Panc1 (cell line): ENCODE data around the gene SERPINA12. TPM values are rescaled to one million over a fixed set of nuclear protein-coding genes. Genes with fewer than 3 reads are reported as not detected.

Experiments
- ATAC-seq: fragments of 200-7000 bp; cut with Tn5 transposase; 2 replicates; pipeline ENCODE4 v1.9.1; 2020; ENCODE audit warnings: mild to moderate bottlenecking, moderate library complexity
- BruUV-seq: library from RNA; stranded (reverse); fragments of 400-500 nt; replicated peaks from 2 replicates; lab custom pipeline; 2021; lab: Mats Ljungman, UMichigan
- CTCF ChIA-PET: fragments of 300-600 bp; sonication (Branson Sonifier 250); formaldehyde crosslinking; loops from one replicate; lab custom pipeline; 2022; ENCODE audit warnings: antibody characterized with exemption; lab: Charles Lee
- POLR2A ChIA-PET: fragments of 300-600 bp; sonication (Branson Sonifier 250); formaldehyde crosslinking; loops from one replicate; lab custom pipeline; 2022; ENCODE audit warnings: antibody characterized with exemption; lab: Charles Lee
- DNase-seq: peaks from one replicate; pipeline ENCODE4 v3.0.0-alpha.2; 2010; ENCODE audit warnings: low read depth, low spot score
- H3K27ac ChIP-seq: 2 replicates; pipeline ENCODE4 v1.5.1; 2011; ENCODE audit warnings: mild to moderate bottlenecking, low read length, inconsistent platforms
- H3K27me3 ChIP-seq: fragments of 200-500 bp; sonication (Bioruptor generic); 2 replicates; pipeline ENCODE4 v1.6.0; 2014; ENCODE audit warnings: low read length, inconsistent platforms; ENCODE audit not compliant: control insufficient read depth, insufficient read depth
- H3K36me3 ChIP-seq: fragments of 200-500 bp; sonication (Bioruptor generic); 2 replicates; pipeline ENCODE4 v1.5.1; 2014; ENCODE audit warnings: inconsistent platforms, mild to moderate bottlenecking, low read length, moderate library complexity; ENCODE audit not compliant: control insufficient read depth, insufficient read depth
- H3K4me1 ChIP-seq: 2 replicates; pipeline ENCODE4 v1.5.1; 2011; ENCODE audit warnings: inconsistent platforms, mild to moderate bottlenecking, low read length, moderate library complexity; ENCODE audit not compliant: control insufficient read depth, insufficient read depth
- H3K4me3 ChIP-seq, 2 experiments: 2 replicates each; pipeline ENCODE4 v1.5.1; 2011 to 2012; ENCODE audit warnings: low read depth in 2 of 2, low read length in 2 of 2, mild to moderate bottlenecking in 2 of 2, inconsistent platforms in 1 of 2, moderate library complexity in 1 of 2
- H3K9me3 ChIP-seq: fragments of 200-500 bp; sonication (Bioruptor generic); 2 replicates; pipeline ENCODE4 v1.5.1; 2014; ENCODE audit warnings: low read depth, mild to moderate bottlenecking, inconsistent platforms, low read length, moderate library complexity; ENCODE audit not compliant: control insufficient read depth, insufficient read depth
- POLR2AphosphoS5 ChIP-seq: IDR thresholded peaks from 2 replicates; pipeline ENCODE4 v1.6.1; 2012; ENCODE audit warnings: mild to moderate bottlenecking, low read depth, low read length, moderate library complexity
- SIN3A ChIP-seq: IDR thresholded peaks from 2 replicates; pipeline ENCODE4 v1.6.1; 2012; ENCODE audit warnings: low read depth, mild to moderate bottlenecking, low read length, moderate library complexity, borderline replicate concordance; ENCODE audit not compliant: insufficient read depth
- TCF7L2 ChIP-seq: IDR thresholded peaks from 2 replicates; pipeline ENCODE4 v1.6.1; 2011; ENCODE audit warnings: mild to moderate bottlenecking, low read depth, low read length, inconsistent platforms
- in situ Hi-C: cut with HindIII; loops from 2 replicates; pipeline ENCODE4 v1.10.0; 2016; ENCODE audit warnings: low sequenced_read_pairs, low pct_unique_long_range_greater_than_20kb
- intact Hi-C: fragments of 100-400 bp; cut with micrococcal nuclease; formaldehyde crosslinking; loops from one replicate; pipeline ENCODE4 v1.10.0; 2022; ENCODE audit not compliant: unreplicated experiment
- total RNA-seq: library from RNA; stranded (reverse); gene quantifications from one replicate; pipeline ENCODE4 v1.2.1, GENCODE V29; 2021; ENCODE audit not compliant: unreplicated experiment
- TF ChIP-seq, protein P1 (sequence below), 2 experiments: IDR thresholded peaks; 2 replicates each; pipeline ENCODE4 v1.6.1; 2011 to 2012; ENCODE audit warnings: low read depth in 2 of 2, control low read depth in 1 of 2, low read length in 1 of 2, mild to moderate bottlenecking in 1 of 2, moderate library complexity in 1 of 2; ENCODE audit not compliant: insufficient read depth in 1 of 2
- TF ChIP-seq, protein P2 (sequence below): fragments of 450-650 bp; IDR thresholded peaks from 2 replicates; pipeline ENCODE4 v1.5.1; 2017; ENCODE audit warnings: mild to moderate bottlenecking

SERPINA12 gene
- total RNA-seq, 1 experiment from 2014 or later: not detected

DNA sequence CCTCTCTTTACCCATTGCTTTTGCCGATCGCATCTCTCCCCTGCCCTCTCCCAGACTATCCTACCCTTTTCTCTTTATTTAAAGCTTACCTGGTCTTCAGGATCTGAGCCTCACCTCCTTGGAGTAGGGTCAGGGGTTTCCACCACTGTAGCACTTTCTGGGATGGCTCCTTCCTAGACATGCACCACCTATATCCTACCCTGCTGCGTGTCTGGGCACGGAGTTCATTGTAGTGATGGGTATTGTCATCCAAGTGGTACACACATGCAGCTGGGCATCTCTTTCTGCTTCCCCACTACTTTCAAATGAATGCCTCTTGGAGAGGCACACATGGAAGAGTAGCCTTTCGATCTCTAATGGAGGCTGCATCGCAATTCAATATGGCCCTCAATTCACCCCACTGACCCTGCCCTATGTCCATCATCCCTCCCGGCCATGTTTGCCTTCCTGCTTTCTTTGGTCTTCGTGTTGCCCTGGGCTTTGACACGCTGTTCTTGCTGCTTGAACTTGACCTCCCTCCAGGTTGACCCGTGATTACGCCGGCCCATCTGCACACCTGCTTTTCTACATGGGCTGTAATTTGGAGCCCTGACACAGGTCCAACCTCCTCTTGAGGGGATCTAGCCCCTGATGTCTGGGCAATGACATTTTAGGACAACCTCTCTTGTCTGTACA is 67.6 kb downstream of the SERPINA12 start:
- H3K4me3 ChIP-seq: no peak overlapping the region
- no peak overlapping the region for H3K27ac ChIP-seq
- H3K27me3 ChIP-seq: no peaks in the 10 kb centered on the region
- DNase-seq (no peak), ATAC-seq (no peak)
- in situ Hi-C loops: no loop called here
- no TSS peak for BruUV-seq
- CTCF ChIA-PET: no interaction called here
- no peaks in the 10 kb centered on the region for H3K4me1 ChIP-seq
- TF ChIP-seq POLR2AphosphoS5 (no peak), SIN3A (no peak), TCF7L2 (no peak)
- TF ChIP-seq, protein P1, sequence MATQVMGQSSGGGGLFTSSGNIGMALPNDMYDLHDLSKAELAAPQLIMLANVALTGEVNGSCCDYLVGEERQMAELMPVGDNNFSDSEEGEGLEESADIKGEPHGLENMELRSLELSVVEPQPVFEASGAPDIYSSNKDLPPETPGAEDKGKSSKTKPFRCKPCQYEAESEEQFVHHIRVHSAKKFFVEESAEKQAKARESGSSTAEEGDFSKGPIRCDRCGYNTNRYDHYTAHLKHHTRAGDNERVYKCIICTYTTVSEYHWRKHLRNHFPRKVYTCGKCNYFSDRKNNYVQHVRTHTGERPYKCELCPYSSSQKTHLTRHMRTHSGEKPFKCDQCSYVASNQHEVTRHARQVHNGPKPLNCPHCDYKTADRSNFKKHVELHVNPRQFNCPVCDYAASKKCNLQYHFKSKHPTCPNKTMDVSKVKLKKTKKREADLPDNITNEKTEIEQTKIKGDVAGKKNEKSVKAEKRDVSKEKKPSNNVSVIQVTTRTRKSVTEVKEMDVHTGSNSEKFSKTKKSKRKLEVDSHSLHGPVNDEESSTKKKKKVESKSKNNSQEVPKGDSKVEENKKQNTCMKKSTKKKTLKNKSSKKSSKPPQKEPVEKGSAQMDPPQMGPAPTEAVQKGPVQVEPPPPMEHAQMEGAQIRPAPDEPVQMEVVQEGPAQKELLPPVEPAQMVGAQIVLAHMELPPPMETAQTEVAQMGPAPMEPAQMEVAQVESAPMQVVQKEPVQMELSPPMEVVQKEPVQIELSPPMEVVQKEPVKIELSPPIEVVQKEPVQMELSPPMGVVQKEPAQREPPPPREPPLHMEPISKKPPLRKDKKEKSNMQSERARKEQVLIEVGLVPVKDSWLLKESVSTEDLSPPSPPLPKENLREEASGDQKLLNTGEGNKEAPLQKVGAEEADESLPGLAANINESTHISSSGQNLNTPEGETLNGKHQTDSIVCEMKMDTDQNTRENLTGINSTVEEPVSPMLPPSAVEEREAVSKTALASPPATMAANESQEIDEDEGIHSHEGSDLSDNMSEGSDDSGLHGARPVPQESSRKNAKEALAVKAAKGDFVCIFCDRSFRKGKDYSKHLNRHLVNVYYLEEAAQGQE (IDR thresholded peaks at IDR 0.05; ENCODE audit: insufficient read depth in 1 of 2, low read depth in 2 of 2, low read length in 1 of 2): no peak
- TF ChIP-seq, protein P2, sequence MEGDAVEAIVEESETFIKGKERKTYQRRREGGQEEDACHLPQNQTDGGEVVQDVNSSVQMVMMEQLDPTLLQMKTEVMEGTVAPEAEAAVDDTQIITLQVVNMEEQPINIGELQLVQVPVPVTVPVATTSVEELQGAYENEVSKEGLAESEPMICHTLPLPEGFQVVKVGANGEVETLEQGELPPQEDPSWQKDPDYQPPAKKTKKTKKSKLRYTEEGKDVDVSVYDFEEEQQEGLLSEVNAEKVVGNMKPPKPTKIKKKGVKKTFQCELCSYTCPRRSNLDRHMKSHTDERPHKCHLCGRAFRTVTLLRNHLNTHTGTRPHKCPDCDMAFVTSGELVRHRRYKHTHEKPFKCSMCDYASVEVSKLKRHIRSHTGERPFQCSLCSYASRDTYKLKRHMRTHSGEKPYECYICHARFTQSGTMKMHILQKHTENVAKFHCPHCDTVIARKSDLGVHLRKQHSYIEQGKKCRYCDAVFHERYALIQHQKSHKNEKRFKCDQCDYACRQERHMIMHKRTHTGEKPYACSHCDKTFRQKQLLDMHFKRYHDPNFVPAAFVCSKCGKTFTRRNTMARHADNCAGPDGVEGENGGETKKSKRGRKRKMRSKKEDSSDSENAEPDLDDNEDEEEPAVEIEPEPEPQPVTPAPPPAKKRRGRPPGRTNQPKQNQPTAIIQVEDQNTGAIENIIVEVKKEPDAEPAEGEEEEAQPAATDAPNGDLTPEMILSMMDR: no peak
- POLR2A ChIA-PET: no interaction called here
- H3K9me3 ChIP-seq: no peaks in the 10 kb centered on the region
- intact Hi-C loops: no loop called here
- no peaks in the 10 kb centered on the region for H3K36me3 ChIP-seq

DNA sequence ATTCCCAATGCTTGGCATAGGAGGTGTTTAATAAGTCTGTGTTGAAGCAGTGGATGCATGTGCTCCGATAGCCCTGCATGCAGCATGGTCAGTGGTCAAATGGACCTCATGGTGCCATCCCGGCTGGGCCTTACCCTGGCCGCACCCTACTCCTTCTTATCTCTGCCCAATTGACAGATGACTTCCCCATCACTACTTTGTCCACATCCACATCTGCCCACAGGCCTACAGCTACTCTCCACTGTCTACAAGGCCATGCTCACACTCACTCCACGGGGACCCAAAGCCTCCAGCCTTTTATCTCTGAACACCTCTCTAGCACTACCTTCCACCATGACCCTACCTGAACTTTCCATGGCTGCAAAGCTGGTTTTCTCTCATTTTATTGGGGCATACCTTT is 68.1 kb downstream of the SERPINA12 start:
- ATAC-seq (no peak), DNase-seq (no peak)
- intact Hi-C loops (no loop called here), in situ Hi-C loops (no loop called here)
- no TSS peak for BruUV-seq
- CTCF ChIA-PET: no interaction called here
- H3K4me3 ChIP-seq: no peak overlapping the region
- no peaks in the 10 kb centered on the region for H3K4me1 ChIP-seq
- H3K27me3 ChIP-seq: no peaks in the 10 kb centered on the region
- POLR2A ChIA-PET: no interaction called here
- no peaks in the 10 kb centered on the region for H3K9me3 ChIP-seq
- no peaks in the 10 kb centered on the region for H3K36me3 ChIP-seq
- TF ChIP-seq, protein P2: no peak
- TF ChIP-seq TCF7L2: no peak
- TF ChIP-seq SIN3A: no peak
- TF ChIP-seq, protein P1 (IDR thresholded peaks at IDR 0.05; ENCODE audit: insufficient read depth in 1 of 2, low read depth in 2 of 2, low read length in 1 of 2): no peak
- TF ChIP-seq POLR2AphosphoS5: no peak
- H3K27ac ChIP-seq: no peak overlapping the region
